SIG-M5 treated with dmso at 0.1 percent for 504 hours (cell line): ENCODE results near the gene SCARB2.

Source experiments
- DNase-seq: peaks from one replicate; lab custom pipeline; 2025; ENCODE audit not compliant: unreplicated experiment; lab: John Stamatoyannopoulos, UW

The SCARB2 gene

GRCh38 chr4:76155979-76156378 is 57.6 kb downstream of the SCARB2 start:
- DNase-seq, result no peak

GRCh38 chr4:76153356-76153755 is 60.3 kb downstream of the SCARB2 start:
- DNase-seq, result no peak

GRCh38 chr4:76148142-76148865 is 65.3 kb downstream of the SCARB2 start, which contains the start of gene NUP54:
TSS of gene NUP54 (minus strand) at chr4:76148397. CDS start at chr4:76148374, 23 bp downstream.
- DNase-seq, result peak; percentile 93

GRCh38 chr4:76147454-76148141 is 66.0 kb downstream of the SCARB2 start:
- peak; percentile 78 for DNase-seq

- no peak for DNase-seq
Observed at GRCh38 chr4:76144546-76144945, 69.1 kb downstream of the SCARB2 start.

GRCh38 chr4:76141241-76141640 is 72.4 kb downstream of the SCARB2 start:
- no peak for DNase-seq

GRCh38 chr4:76127754-76128153 is 85.9 kb downstream of the SCARB2 start:
- no peak for DNase-seq

- no peak for DNase-seq
Observed at GRCh38 chr4:76125816-76126215, 87.8 kb downstream of the SCARB2 start.

- DNase-seq, result no peak
Observed at GRCh38 chr4:76120199-76120598, 93.4 kb downstream of the SCARB2 start.

- DNase-seq, result no peak
Observed at GRCh38 chr4:76117536-76117935, 96.1 kb downstream of the SCARB2 start.

GRCh38 chr4:76116821-76117220 is 96.8 kb downstream of the SCARB2 start:
- no peak for DNase-seq
